Measurements from ENCODE around the gene NAT9.

The NAT9 gene

GRCh38 chr17:74776044-74776962, at the start of gene NAT9:
NAT9 (minus strand) TSS chr17:74776345; CDS start chr17:74775698, 647 bp downstream.
- in situ Hi-C loops (cut with HindIII; ENCODE audit: low sequenced_read_pairs), result no loop called here

GRCh38 chr17:74824961-74825627, 48.9 kb upstream of the NAT9 start:
- in situ Hi-C loops (cut with HindIII; ENCODE audit: low sequenced_read_pairs), result no loop called here

GRCh38 chr17:74822939-74823367, 46.8 kb upstream of the NAT9 start:
- in situ Hi-C loops (cut with HindIII; ENCODE audit: low sequenced_read_pairs), result no loop called here

- in situ Hi-C loops (cut with HindIII; ENCODE audit: low sequenced_read_pairs), result no loop called here
Observed at GRCh38 chr17:74822335-74822938, 46.3 kb upstream of the NAT9 start.

GRCh38 chr17:74821655-74822334, 45.6 kb upstream of the NAT9 start:
- in situ Hi-C loops (cut with HindIII; ENCODE audit: low sequenced_read_pairs), result no loop called here

GRCh38 chr17:74819801-74820436, 43.8 kb upstream of the NAT9 start:
- in situ Hi-C loops (cut with HindIII; ENCODE audit: low sequenced_read_pairs), result no loop called here

- in situ Hi-C loops (cut with HindIII; ENCODE audit: low sequenced_read_pairs), result no loop called here
Observed at GRCh38 chr17:74818291-74818938, 42.3 kb upstream of the NAT9 start.

- in situ Hi-C loops (cut with HindIII; ENCODE audit: low sequenced_read_pairs), result no loop called here
Observed at GRCh38 chr17:74816905-74817620, 40.9 kb upstream of the NAT9 start.

- in situ Hi-C loops (cut with HindIII; ENCODE audit: low sequenced_read_pairs), result no loop called here
Observed at GRCh38 chr17:74815550-74816370, 39.6 kb upstream of the NAT9 start.

- in situ Hi-C loops (cut with HindIII; ENCODE audit: low sequenced_read_pairs), result no loop called here
Observed at GRCh38 chr17:74815067-74815466, 38.9 kb upstream of the NAT9 start.

- in situ Hi-C loops (cut with HindIII; ENCODE audit: low sequenced_read_pairs), result no loop called here
Observed at GRCh38 chr17:74814453-74814852, 38.3 kb upstream of the NAT9 start.

GRCh38 chr17:74812109-74813009, 36.2 kb upstream of the NAT9 start:
- in situ Hi-C loops (cut with HindIII; ENCODE audit: low sequenced_read_pairs), result no loop called here

- in situ Hi-C loops (cut with HindIII; ENCODE audit: low sequenced_read_pairs), result no loop called here
Observed at GRCh38 chr17:74810699-74811485, 34.7 kb upstream of the NAT9 start.

- in situ Hi-C loops (cut with HindIII; ENCODE audit: low sequenced_read_pairs), result no loop called here
Observed at GRCh38 chr17:74808714-74809430, 32.7 kb upstream of the NAT9 start.

- in situ Hi-C loops (cut with HindIII; ENCODE audit: low sequenced_read_pairs), result no loop called here
Observed at GRCh38 chr17:74807925-74808324, 31.8 kb upstream of the NAT9 start.

- in situ Hi-C loops (cut with HindIII; ENCODE audit: low sequenced_read_pairs), result no loop called here
Observed at GRCh38 chr17:74807441-74807840, 31.3 kb upstream of the NAT9 start.
